MG63 (cell line): ENCODE data around the gene ZC3H13. TPM values are rescaled to one million over a fixed set of nuclear protein-coding genes. Genes with fewer than 3 reads are reported as not detected.
"Not testable (repeated sequence)": the region's sequence is repeated elsewhere in the genome, so short reads cannot be mapped to it uniquely, and the experiment has no call there.

Experiments used
- DNase-seq: peaks from one replicate; pipeline ENCODE4 v3.0.0-alpha.2; 2020
- H3K27me3 ChIP-seq: fragments of 250-450 bp; sonication (Bioruptor Pico); 2 replicates; pipeline ENCODE4 v1.5.1; 2020; ENCODE audit warnings: mild to moderate bottlenecking, moderate library complexity
- H3K36me3 ChIP-seq: fragments of 250-450 bp; sonication (Bioruptor Pico); 2 replicates; pipeline ENCODE4 v1.5.1; 2020; ENCODE audit warnings: mild to moderate bottlenecking, moderate library complexity
- H3K4me3 ChIP-seq: fragments of 250-450 bp; sonication (Bioruptor Pico); 2 replicates; pipeline ENCODE4 v1.5.1; 2020; ENCODE audit warnings: mild to moderate bottlenecking, moderate library complexity
- H3K9me3 ChIP-seq: fragments of 250-450 bp; sonication (Bioruptor Pico); 2 replicates; pipeline ENCODE4 v1.5.1; 2020; ENCODE audit warnings: mild to moderate bottlenecking, moderate library complexity
- total RNA-seq: library from RNA; depleted of rRNA; stranded (reverse); fragments of >200 nt; shearing (Covaris generic); gene quantifications from 2 replicates; pipeline ENCODE4 v1.2.3, GENCODE V29; 2014; ENCODE audit warnings: low replicate concordance

Gene ZC3H13
- total RNA-seq, 1 experiment from 2014 or later = 11.7 TPM

- no peaks in the 10 kb centered on the region for H3K27me3 ChIP-seq
- DNase-seq = no peak
- peaks cover 41% of the 10 kb centered on the region for H3K36me3 ChIP-seq
- no peak overlapping the region for H3K4me3 ChIP-seq
- H3K9me3 ChIP-seq = no peaks in the 10 kb centered on the region
Measured at GRCh38 chr13:45989607-45990006, 62.9 kb downstream of the ZC3H13 start.

- peaks cover 52% of the 10 kb centered on the region for H3K36me3 ChIP-seq
- not testable (repeated sequence) for H3K4me3 ChIP-seq, DNase-seq
Measured at GRCh38 chr13:45981127-45981526, 71.4 kb downstream of the ZC3H13 start.

GRCh38 chr13:45975337-45975736, 77.2 kb downstream of the ZC3H13 start:
- H3K36me3 ChIP-seq = peaks cover 60% of the 10 kb centered on the region
- no peak for DNase-seq
- no peak overlapping the region for H3K4me3 ChIP-seq
- H3K9me3 ChIP-seq = no peaks in the 10 kb centered on the region; the same call in 1 of the 2 replicates
- H3K27me3 ChIP-seq = no peaks in the 10 kb centered on the region

More at GRCh38 chr13:45981127-45981526, 71.4 kb downstream of the ZC3H13 start:
- H3K9me3 ChIP-seq, H3K27me3 ChIP-seq: not testable (repeated sequence)

- no peak overlapping the region for H3K4me3 ChIP-seq
- H3K36me3 ChIP-seq = peaks cover 69% of the 10 kb centered on the region
- H3K9me3 ChIP-seq = no peaks in the 10 kb centered on the region; the same call in 1 of the 2 replicates
- no peaks in the 10 kb centered on the region for H3K27me3 ChIP-seq
- DNase-seq = no peak
Measured at GRCh38 chr13:45974500-45974899, 78.0 kb downstream of the ZC3H13 start.

GRCh38 chr13:45967589-45967988, 85.0 kb downstream of the ZC3H13 start:
- Histone ChIP-seq H3K9me3 (no peaks in the 10 kb centered on the region), H3K27me3 (no peaks in the 10 kb centered on the region), H3K4me3 (no peak overlapping the region), H3K36me3 (peaks cover 79% of the 10 kb centered on the region)
- DNase-seq = no peak

GRCh38 chr13:45966715-45967114, 85.8 kb downstream of the ZC3H13 start:
- H3K9me3 ChIP-seq = no peaks in the 10 kb centered on the region
- H3K36me3 ChIP-seq = peaks cover 74% of the 10 kb centered on the region
- H3K4me3 ChIP-seq = no peak overlapping the region
- no peak for DNase-seq
- no peaks in the 10 kb centered on the region for H3K27me3 ChIP-seq

- Histone ChIP-seq H3K27me3 (no peaks in the 10 kb centered on the region), H3K4me3 (no peak overlapping the region), H3K36me3 (peaks cover 54% of the 10 kb centered on the region), H3K9me3 (no peaks in the 10 kb centered on the region)
- no peak for DNase-seq
Measured at GRCh38 chr13:45961468-45961867, 91.1 kb downstream of the ZC3H13 start.

GRCh38 chr13:45954836-45955800, 97.4 kb downstream of the ZC3H13 start:
- H3K36me3 ChIP-seq = peaks cover 30% of the 10 kb centered on the region
- no peak for DNase-seq
- no peak overlapping the region for H3K4me3 ChIP-seq
- no peaks in the 10 kb centered on the region for H3K9me3 ChIP-seq
- H3K27me3 ChIP-seq = no peaks in the 10 kb centered on the region

- no peak overlapping the region for H3K4me3 ChIP-seq
- no peak for DNase-seq
- H3K27me3 ChIP-seq = no peaks in the 10 kb centered on the region
- H3K9me3 ChIP-seq = no peaks in the 10 kb centered on the region
- H3K36me3 ChIP-seq = peaks cover 21% of the 10 kb centered on the region
Measured at GRCh38 chr13:45953082-45953481, 99.5 kb downstream of the ZC3H13 start.

- peak; percentile 46 for DNase-seq
- Histone ChIP-seq H3K4me3 (no peak overlapping the region), H3K36me3 (peaks cover 10% of the 10 kb centered on the region), H3K9me3 (no peaks in the 10 kb centered on the region), H3K27me3 (no peaks in the 10 kb centered on the region)
Measured at GRCh38 chr13:45951724-45952123, 100.8 kb downstream of the ZC3H13 start.

GRCh38 chr13:45951166-45951565, 101.4 kb downstream of the ZC3H13 start:
- DNase-seq = no peak
- peaks cover 6% of the 10 kb centered on the region for H3K36me3 ChIP-seq
- no peaks in the 10 kb centered on the region for H3K9me3 ChIP-seq
- no peak overlapping the region for H3K4me3 ChIP-seq
- H3K27me3 ChIP-seq = no peaks in the 10 kb centered on the region

GRCh38 chr13:45950386-45951000, 102.1 kb downstream of the ZC3H13 start:
- Histone ChIP-seq H3K36me3 (peaks cover 6% of the 10 kb centered on the region), H3K4me3 (no peak overlapping the region), H3K9me3 (no peaks in the 10 kb centered on the region), H3K27me3 (no peaks in the 10 kb centered on the region)
- no peak for DNase-seq

GRCh38 chr13:45949161-45949560, 103.4 kb downstream of the ZC3H13 start:
- H3K36me3 ChIP-seq = no peaks in the 10 kb centered on the region; the same call in 1 of the 2 replicates
- no peaks in the 10 kb centered on the region for H3K27me3 ChIP-seq
- DNase-seq = no peak
- H3K9me3 ChIP-seq = no peaks in the 10 kb centered on the region
- H3K4me3 ChIP-seq = no peak overlapping the region

GRCh38 chr13:45943965-45944364, 108.6 kb downstream of the ZC3H13 start:
- DNase-seq = no peak
- Histone ChIP-seq H3K27me3 (no peaks in the 10 kb centered on the region), H3K36me3 (no peaks in the 10 kb centered on the region), H3K4me3 (no peak overlapping the region), H3K9me3 (no peaks in the 10 kb centered on the region)

- Histone ChIP-seq H3K4me3 (no peak overlapping the region), H3K27me3 (no peaks in the 10 kb centered on the region), H3K36me3 (no peaks in the 10 kb centered on the region), H3K9me3 (no peaks in the 10 kb centered on the region)
- no peak for DNase-seq
Measured at GRCh38 chr13:45943120-45943519, 109.4 kb downstream of the ZC3H13 start.

- no peak for DNase-seq
- H3K27me3 ChIP-seq = no peaks in the 10 kb centered on the region
- H3K9me3 ChIP-seq = no peaks in the 10 kb centered on the region
- no peaks in the 10 kb centered on the region for H3K36me3 ChIP-seq
- no peak overlapping the region for H3K4me3 ChIP-seq
Measured at GRCh38 chr13:45941261-45941660, 111.3 kb downstream of the ZC3H13 start.

GRCh38 chr13:45940061-45940460, 112.5 kb downstream of the ZC3H13 start:
- DNase-seq = no peak
- H3K9me3 ChIP-seq = no peaks in the 10 kb centered on the region
- no peaks in the 10 kb centered on the region for H3K36me3 ChIP-seq
- H3K4me3 ChIP-seq = no peak overlapping the region
- H3K27me3 ChIP-seq = no peaks in the 10 kb centered on the region
